HepG2 (cell line): ENCODE data around the gene BAIAP3.

ENCODE experiments used
- CBX5 ChIP-seq: sonication (generic); formaldehyde crosslinking; IDR thresholded peaks from 2 replicates; pipeline ENCODE4 v1.4.0; 2020; ENCODE audit warnings: missing genetic modification reagents, borderline replicate concordance
- FOSL1 ChIP-seq: sonication (generic); formaldehyde crosslinking; IDR thresholded peaks from 2 replicates; pipeline ENCODE4 v1.9.0; 2021; ENCODE audit warnings: missing genetic modification reagents, borderline replicate concordance
- GTF2F1 ChIP-seq: fragments of 150-350 bp; IDR thresholded peaks from 2 replicates; pipeline ENCODE4 v1.6.1; 2014; ENCODE audit warnings: low read length
- HDAC6 ChIP-seq: fragments of 200-600 bp; sonication (generic); IDR thresholded peaks from 2 replicates; pipeline ENCODE4 v1.7.0; 2017; ENCODE audit warnings: mild to moderate bottlenecking, antibody characterized with exemption, low read length, low read depth
- SOX13 ChIP-seq, 3 experiments: fragments of 450-650 bp in 1 of 3; sonication (generic) in 1 of 3; formaldehyde crosslinking in 1 of 3; IDR thresholded peaks in 2 of 3; conservative IDR thresholded peaks in 1 of 3; 2 replicates each; pipeline versions ENCODE4 v1.5.0 to v1.6.1; 2016 to 2020; ENCODE audit warnings: antibody characterized with exemption in 1 of 3, mild to moderate bottlenecking in 1 of 3, missing compliant biosample characterization in 1 of 3, missing genetic modification reagents in 1 of 3, moderate library complexity in 1 of 3
- ZBTB7B ChIP-seq: sonication (generic); formaldehyde crosslinking; IDR thresholded peaks from 2 replicates; pipeline ENCODE4 v1.4.0; 2020; ENCODE audit warnings: missing genetic modification reagents
- ZNF558 ChIP-seq: sonication (generic); formaldehyde crosslinking; IDR thresholded peaks from 2 replicates; pipeline ENCODE4 v1.9.0; 2022; ENCODE audit warnings: mild to moderate bottlenecking, missing genetic modification reagents, borderline replicate concordance
- ZNF780A ChIP-seq: sonication (generic); formaldehyde crosslinking; IDR thresholded peaks from 2 replicates; pipeline ENCODE4 v1.8.0; 2022; ENCODE audit warnings: mild to moderate bottlenecking, missing genetic modification reagents, moderate library complexity
- ZNF841 ChIP-seq: sonication (generic); formaldehyde crosslinking; IDR thresholded peaks from 2 replicates; pipeline ENCODE4 v1.8.1; 2023; ENCODE audit warnings: missing genetic modification reagents, borderline replicate concordance
- TF ChIP-seq, protein P1 (sequence below): sonication (generic); formaldehyde crosslinking; IDR thresholded peaks from 2 replicates; pipeline ENCODE4 v1.4.0; 2020; ENCODE audit warnings: missing genetic modification reagents
- TF ChIP-seq, protein P2 (sequence below): sonication (generic); formaldehyde crosslinking; IDR thresholded peaks from 2 replicates; pipeline ENCODE4 v1.4.0; 2020; ENCODE audit warnings: missing genetic modification reagents
- TF ChIP-seq, protein P3 (sequence below): sonication (generic); formaldehyde crosslinking; IDR thresholded peaks from 2 replicates; pipeline ENCODE4 v1.4.0; 2020; ENCODE audit warnings: missing genetic modification reagents, borderline replicate concordance

DNA sequence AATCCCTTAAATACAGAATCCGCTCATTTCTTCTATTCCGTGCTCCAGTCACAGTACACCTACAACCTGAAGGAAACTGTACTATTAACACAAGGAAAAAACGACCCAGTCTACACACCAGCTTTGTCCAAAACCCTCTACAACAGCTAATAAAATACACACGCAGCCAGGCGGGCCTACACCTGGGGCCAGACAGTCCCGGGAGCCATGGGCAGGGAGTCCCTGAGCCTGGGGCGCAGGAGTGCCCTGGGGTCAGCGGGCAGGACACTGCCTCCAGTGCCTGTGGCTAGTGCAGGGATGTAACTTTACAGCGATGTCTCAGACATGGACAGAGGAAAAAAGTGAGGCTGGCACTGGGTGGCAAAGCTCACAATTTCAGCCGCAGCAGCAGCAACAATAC, 46.8 kb downstream of the BAIAP3 start:
- TF ChIP-seq ZNF780A (CRISPR knock-in tag) (no peak), FOSL1 (CRISPR knock-in tag) (no peak), ZNF558 (CRISPR knock-in tag) (no peak), CBX5 (no peak), SOX13 (IDR thresholded peaks at IDR 0.05) (no peak), SOX13 (CRISPR knock-in tag; conservative IDR thresholded peaks at IDR 0.05 in 1 of 2, IDR thresholded peaks at IDR 0.05 in 1 of 2) (no peak), ZNF841 (CRISPR knock-in tag) (no peak), ZBTB7B (CRISPR knock-in tag) (no peak), HDAC6 (no peak), GTF2F1 (no peak)
- TF ChIP-seq, protein P1, sequence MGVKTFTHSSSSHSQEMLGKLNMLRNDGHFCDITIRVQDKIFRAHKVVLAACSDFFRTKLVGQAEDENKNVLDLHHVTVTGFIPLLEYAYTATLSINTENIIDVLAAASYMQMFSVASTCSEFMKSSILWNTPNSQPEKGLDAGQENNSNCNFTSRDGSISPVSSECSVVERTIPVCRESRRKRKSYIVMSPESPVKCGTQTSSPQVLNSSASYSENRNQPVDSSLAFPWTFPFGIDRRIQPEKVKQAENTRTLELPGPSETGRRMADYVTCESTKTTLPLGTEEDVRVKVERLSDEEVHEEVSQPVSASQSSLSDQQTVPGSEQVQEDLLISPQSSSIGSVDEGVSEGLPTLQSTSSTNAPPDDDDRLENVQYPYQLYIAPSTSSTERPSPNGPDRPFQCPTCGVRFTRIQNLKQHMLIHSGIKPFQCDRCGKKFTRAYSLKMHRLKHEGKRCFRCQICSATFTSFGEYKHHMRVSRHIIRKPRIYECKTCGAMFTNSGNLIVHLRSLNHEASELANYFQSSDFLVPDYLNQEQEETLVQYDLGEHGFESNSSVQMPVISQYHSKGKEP (CRISPR knock-in tag): no peak
- TF ChIP-seq, protein P2, sequence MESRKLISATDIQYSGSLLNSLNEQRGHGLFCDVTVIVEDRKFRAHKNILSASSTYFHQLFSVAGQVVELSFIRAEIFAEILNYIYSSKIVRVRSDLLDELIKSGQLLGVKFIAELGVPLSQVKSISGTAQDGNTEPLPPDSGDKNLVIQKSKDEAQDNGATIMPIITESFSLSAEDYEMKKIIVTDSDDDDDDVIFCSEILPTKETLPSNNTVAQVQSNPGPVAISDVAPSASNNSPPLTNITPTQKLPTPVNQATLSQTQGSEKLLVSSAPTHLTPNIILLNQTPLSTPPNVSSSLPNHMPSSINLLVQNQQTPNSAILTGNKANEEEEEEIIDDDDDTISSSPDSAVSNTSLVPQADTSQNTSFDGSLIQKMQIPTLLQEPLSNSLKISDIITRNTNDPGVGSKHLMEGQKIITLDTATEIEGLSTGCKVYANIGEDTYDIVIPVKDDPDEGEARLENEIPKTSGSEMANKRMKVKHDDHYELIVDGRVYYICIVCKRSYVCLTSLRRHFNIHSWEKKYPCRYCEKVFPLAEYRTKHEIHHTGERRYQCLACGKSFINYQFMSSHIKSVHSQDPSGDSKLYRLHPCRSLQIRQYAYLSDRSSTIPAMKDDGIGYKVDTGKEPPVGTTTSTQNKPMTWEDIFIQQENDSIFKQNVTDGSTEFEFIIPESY (CRISPR knock-in tag): no peak
- TF ChIP-seq, protein P3, sequence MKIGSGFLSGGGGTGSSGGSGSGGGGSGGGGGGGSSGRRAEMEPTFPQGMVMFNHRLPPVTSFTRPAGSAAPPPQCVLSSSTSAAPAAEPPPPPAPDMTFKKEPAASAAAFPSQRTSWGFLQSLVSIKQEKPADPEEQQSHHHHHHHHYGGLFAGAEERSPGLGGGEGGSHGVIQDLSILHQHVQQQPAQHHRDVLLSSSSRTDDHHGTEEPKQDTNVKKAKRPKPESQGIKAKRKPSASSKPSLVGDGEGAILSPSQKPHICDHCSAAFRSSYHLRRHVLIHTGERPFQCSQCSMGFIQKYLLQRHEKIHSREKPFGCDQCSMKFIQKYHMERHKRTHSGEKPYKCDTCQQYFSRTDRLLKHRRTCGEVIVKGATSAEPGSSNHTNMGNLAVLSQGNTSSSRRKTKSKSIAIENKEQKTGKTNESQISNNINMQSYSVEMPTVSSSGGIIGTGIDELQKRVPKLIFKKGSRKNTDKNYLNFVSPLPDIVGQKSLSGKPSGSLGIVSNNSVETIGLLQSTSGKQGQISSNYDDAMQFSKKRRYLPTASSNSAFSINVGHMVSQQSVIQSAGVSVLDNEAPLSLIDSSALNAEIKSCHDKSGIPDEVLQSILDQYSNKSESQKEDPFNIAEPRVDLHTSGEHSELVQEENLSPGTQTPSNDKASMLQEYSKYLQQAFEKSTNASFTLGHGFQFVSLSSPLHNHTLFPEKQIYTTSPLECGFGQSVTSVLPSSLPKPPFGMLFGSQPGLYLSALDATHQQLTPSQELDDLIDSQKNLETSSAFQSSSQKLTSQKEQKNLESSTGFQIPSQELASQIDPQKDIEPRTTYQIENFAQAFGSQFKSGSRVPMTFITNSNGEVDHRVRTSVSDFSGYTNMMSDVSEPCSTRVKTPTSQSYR: no peak
